ENCODE measurements around the gene KANTR. TPM values are rescaled to one million over a fixed set of nuclear protein-coding genes. Genes with fewer than 3 reads are reported as not detected.

KANTR gene
- total RNA-seq, 1 experiment from 2014 or later, result 7.7 TPM

- Histone ChIP-seq H3K4ac (ENCODE audit: low read depth, low read length) (no peak overlapping the region), H2BK12ac (ENCODE audit: insufficient read length, low read depth, low read length) (no peak overlapping the region), H2BK5ac (ENCODE audit: insufficient read length, low read length) (no peak overlapping the region), H3K9ac (ENCODE audit: extremely low read depth, insufficient read length, low read length) (no peak overlapping the region), H4K8ac (replicated peaks; ENCODE audit: insufficient read length, low read depth, low read length) (no peak overlapping the region), H4K20me1 (ENCODE audit: control insufficient read depth, insufficient read depth, insufficient read length) (no peaks in the 10 kb centered on the region), H3K27me3 (ENCODE audit: insufficient read depth, low read length) (no peaks in the 10 kb centered on the region), H3K56ac (ENCODE audit: insufficient read length, low read depth, low read length) (no peak overlapping the region), H3K23ac (ENCODE audit: insufficient read length, low read depth, low read length) (no peak overlapping the region), H3K9me3 (ENCODE audit: control insufficient read depth, low read depth, low read length) (peaks cover 26% of the 10 kb centered on the region), H4K5ac (ENCODE audit: insufficient read length, low read depth, low read length) (no peak overlapping the region), H3K23me2 (ENCODE audit: insufficient read length, low read depth, low read length, poor library complexity, severe bottlenecking) (peaks cover 4% of the 10 kb centered on the region), H4K91ac (ENCODE audit: insufficient read length, low read depth, low read length) (no peak overlapping the region), H2BK15ac (ENCODE audit: low read depth, low read length) (no peak overlapping the region), H2AK5ac (ENCODE audit: insufficient read length, low read length) (no peak overlapping the region), H3K4me2 (ENCODE audit: insufficient read depth, insufficient read length, low read length) (no peak overlapping the region), H3K79me1 (ENCODE audit: insufficient read depth, low read depth, low read length, poor library complexity, severe bottlenecking) (no peaks in the 10 kb centered on the region), H3K18ac (ENCODE audit: insufficient read length, low read depth, low read length) (no peak overlapping the region), H2BK20ac (ENCODE audit: low read depth, low read length, poor library complexity, severe bottlenecking) (no peak overlapping the region), H2BK120ac (ENCODE audit: low read depth, low read length, poor library complexity, severe bottlenecking) (no peak overlapping the region), H3T11ph (ENCODE audit: low read length) (no peak overlapping the region), H2AFZ (ENCODE audit: low read length) (no peak overlapping the region), H3K4me1 (ENCODE audit: insufficient read depth, low read length) (no peaks in the 10 kb centered on the region), H3K14ac (ENCODE audit: insufficient read depth, low read length) (no peak overlapping the region), H3K79me2 (ENCODE audit: insufficient read depth, low read length) (no peaks in the 10 kb centered on the region), H3K27ac (ENCODE audit: insufficient read length, low read depth, low read length) (no peak overlapping the region)
- no peak for TF ChIP-seq CTCF (conservative IDR thresholded peaks at IDR 0.05)
- WGBS (ENCODE audit: extremely low coverage, insufficient read length, low lambda C conversion rate), result no CpG with 5 or more reads among the region's 6 CpGs
- no peak for DNase-seq
- Mint-ChIP-seq H3K9me3 (peaks cover 65% of the 10 kb centered on the region in 2 experiments), H3K4me1 (peaks cover 13 to 14% of the 10 kb centered on the region in 2 experiments), H3K4me3 (peak overlapping the region in 1 of 2 experiments; percentile 53; a peak in 1 of 5 replicates), H3K27ac (peak overlapping the region in 2 of 3 experiments; percentile 82 to 92; a peak in 3 of 7 replicates), H3K36me3 (ENCODE audit: insufficient read depth in 1 of 3, low read depth in 3 of 3) (peaks cover 3 to 10% (median 4%) of the 10 kb centered on the region in 3 experiments; a peak in 5 of 7 replicates), H3K27me3 (ENCODE audit: low read depth) (peaks cover 3% of the 10 kb centered on the region)
Measured at GRCh38 chrX:53073115-53073586, 20.8 kb upstream of the KANTR start.

Data from H9 (cell line).